Measurements from ENCODE around the gene LRP10.
A peak's percentile ranks its signal among the peaks of the same experiment; 100 is the strongest.

Gene LRP10

GRCh38 chr14:22887260-22887989 lies 15.9 kb downstream of the LRP10 start:
- DNase-seq (ENCODE audit: low read depth) = peak; percentile 52
- in situ Hi-C loops (cut with HindIII; ENCODE audit: low sequenced_read_pairs) = no loop called here
- H3K4me3 ChIP-seq (ENCODE audit: low read depth, low read length) = peak overlapping the region; percentile 51
- no peak for TF ChIP-seq CTCF (IDR thresholded peaks at IDR 0.05; ENCODE audit: low read depth, low read length, missing control alignments)

- TF ChIP-seq CTCF (IDR thresholded peaks at IDR 0.05; ENCODE audit: low read depth, low read length, missing control alignments) = no peak
- H3K4me3 ChIP-seq (ENCODE audit: low read depth, low read length) = peak overlapping the region; percentile 51
- DNase-seq (ENCODE audit: low read depth) = no peak
- in situ Hi-C loops (cut with HindIII; ENCODE audit: low sequenced_read_pairs) = no loop called here
Measured at GRCh38 chr14:22887990-22888378, 16.4 kb downstream of the LRP10 start.

GRCh38 chr14:22888662-22889061 lies 17.1 kb downstream of the LRP10 start:
- in situ Hi-C loops (cut with HindIII; ENCODE audit: low sequenced_read_pairs) = no loop called here
- no peak for TF ChIP-seq CTCF (IDR thresholded peaks at IDR 0.05; ENCODE audit: low read depth, low read length, missing control alignments)
- no peak for DNase-seq (ENCODE audit: low read depth)
- no peak overlapping the region for H3K4me3 ChIP-seq (ENCODE audit: low read depth, low read length)

- DNase-seq (ENCODE audit: low read depth) = no peak
- TF ChIP-seq CTCF (IDR thresholded peaks at IDR 0.05; ENCODE audit: low read depth, low read length, missing control alignments) = no peak
- no peak overlapping the region for H3K4me3 ChIP-seq (ENCODE audit: low read depth, low read length)
- in situ Hi-C loops (cut with HindIII; ENCODE audit: low sequenced_read_pairs) = no loop called here
Measured at GRCh38 chr14:22890416-22890815, 18.9 kb downstream of the LRP10 start.

GRCh38 chr14:22892488-22892887 lies 20.9 kb downstream of the LRP10 start:
- no peak for TF ChIP-seq CTCF (IDR thresholded peaks at IDR 0.05; ENCODE audit: low read depth, low read length, missing control alignments)
- in situ Hi-C loops (cut with HindIII; ENCODE audit: low sequenced_read_pairs) = no loop called here
- DNase-seq (ENCODE audit: low read depth) = no peak
- no peak overlapping the region for H3K4me3 ChIP-seq (ENCODE audit: low read depth, low read length)

- no peak for TF ChIP-seq CTCF (IDR thresholded peaks at IDR 0.05; ENCODE audit: low read depth, low read length, missing control alignments)
- in situ Hi-C loops (cut with HindIII; ENCODE audit: low sequenced_read_pairs) = no loop called here
- DNase-seq (ENCODE audit: low read depth) = no peak
- H3K4me3 ChIP-seq (ENCODE audit: low read depth, low read length) = no peak overlapping the region
Measured at GRCh38 chr14:22893706-22894105, 22.2 kb downstream of the LRP10 start.
